Measurements from ENCODE around the gene TACR1. TPM values are rescaled to one million over a fixed set of nuclear protein-coding genes. Genes with fewer than 3 reads are reported as not detected.

Gene TACR1
- total and polyA plus RNA-seq, 2 of the 4 experiments (the other 2 are of a cell fraction), result under 0.01 to 0.09 TPM

GRCh38 chr2:74999468-74999867 is 199.9 kb downstream of the TACR1 start:
- ChIA-PET CTCF (no interaction called here), POLR2A (ENCODE audit: unreplicated experiment) (no interaction called here)
- H2AK5ac ChIP-seq (ENCODE audit: low read depth, low read length), result no peak overlapping the region
- peaks cover 3% of the 10 kb centered on the region; the same call in 1 of the 2 replicates for H3K9me1 ChIP-seq (ENCODE audit: insufficient read depth, low read length)
- H4K91ac ChIP-seq (ENCODE audit: insufficient read depth, low read depth, low read length), result no peak overlapping the region
- H3K4ac ChIP-seq (ENCODE audit: low read depth, low read length), result no peak overlapping the region
- H4K5ac ChIP-seq (ENCODE audit: low read depth, low read length), result no peak overlapping the region
- no peak overlapping the region for H3K4me2 ChIP-seq (ENCODE audit: low read depth, low read length)
- no peak overlapping the region for H3K56ac ChIP-seq (ENCODE audit: extremely low read depth, insufficient read depth, low read length)
- no peak overlapping the region for H2BK15ac ChIP-seq (ENCODE audit: low read depth, low read length)
- no TSS peak for BruUV-seq (replicated peaks)
- H3K9me3 ChIP-seq (ENCODE audit: control insufficient read depth, insufficient read depth, low read length), result no peaks in the 10 kb centered on the region
- no peak overlapping the region for H2BK120ac ChIP-seq (ENCODE audit: low read depth, low read length)
- no peak overlapping the region for H4K8ac ChIP-seq (ENCODE audit: low read depth in 2 of 2, low read length in 2 of 2)
- H3K36me3 ChIP-seq (ENCODE audit: control insufficient read depth, insufficient read depth, low read length), result no peaks in the 10 kb centered on the region
- no peak overlapping the region for H2AK9ac ChIP-seq (replicated peaks; ENCODE audit: low read depth, low read length, poor library complexity)
- dilution Hi-C loops (cut with HindIII; ENCODE audit: low sequenced_read_pairs, unreplicated experiment) (no loop called here), intact Hi-C loops (cut with micrococcal nuclease) (no loop called here), in situ Hi-C loops (cut with MboI; ENCODE audit: low sequenced_read_pairs) (no loop called here)
- peaks cover 2% of the 10 kb centered on the region for H3K4me1 ChIP-seq (ENCODE audit: control insufficient read depth, insufficient read depth, low read length)
- no peak for DNase-seq
- no CpG with 5 or more reads among the region's 5 CpGs for WGBS, 2 experiments (ENCODE audit: extremely low coverage in 2 of 2, insufficient read length in 1 of 2)
- H3K18ac ChIP-seq (ENCODE audit: low read depth, low read length), result no peak overlapping the region
- H3K27ac ChIP-seq (ENCODE audit: insufficient read depth, low read length), result no peak overlapping the region
- no peak overlapping the region for H3K23ac ChIP-seq (ENCODE audit: low read depth, low read length)
- H3K79me1 ChIP-seq (ENCODE audit: low read depth in 1 of 2, low read length in 2 of 2), result no peaks in the 10 kb centered on the region
- no peak for TF ChIP-seq RFX5 (IDR thresholded peaks at IDR 0.05; ENCODE audit: low read depth, low read length)
- no peak for TF ChIP-seq RAD21 (IDR thresholded peaks at IDR 0.05; ENCODE audit: low read length)
- H2BK20ac ChIP-seq (ENCODE audit: low read depth, low read length), result no peak overlapping the region
- H2AFZ ChIP-seq (replicated peaks; ENCODE audit: low read length, poor library complexity), result no peak overlapping the region
- ATAC-seq (ENCODE audit: low read depth), result no peak
- no peak overlapping the region for H2BK5ac ChIP-seq (ENCODE audit: low read depth, low read length, poor library complexity, severe bottlenecking)
- no peak overlapping the region for H3K4me3 ChIP-seq (ENCODE audit: insufficient read depth, low read depth, low read length)
- H3K14ac ChIP-seq (replicated peaks; ENCODE audit: low read depth, low read length), result no peak overlapping the region
- H4K20me1 ChIP-seq (ENCODE audit: insufficient read depth, low read length), result no peaks in the 10 kb centered on the region
- H3K9ac ChIP-seq (ENCODE audit: low read depth, low read length), result no peak overlapping the region
- H3K27me3 ChIP-seq (ENCODE audit: control insufficient read depth, insufficient read depth, low read length), result no peaks in the 10 kb centered on the region

Small RNA genes within 50 kb of the gene (microRNA-seq; reads per million reads assigned to microRNA genes)
- gene MIR5000 (ENCODE audit: insufficient read depth in 1 of 2, insufficient read length in 1 of 2, unreplicated experiment in 1 of 2), result 1.5 to 4.1 reads per million in 2 experiments

Small RNA genes within 50 kb of the gene (small RNA-seq; reads per million reads assigned to genes)
- gene MIR5000, result 0 to 24.7 (median 18.8) reads per million in 5 experiments

Other genes starting within 250 kb of the TACR1 start
- gene POLE4, start 240.9 kb downstream of the TACR1 start, total RNA-seq (2012; rRNA removed), result 9.0 and 16.7 TPM in 2 replicates
- 23.9 and 31.2 TPM in 2 replicates for gene POLE4, start 240.9 kb downstream of the TACR1 start, polyA plus RNA-seq (2012; rRNA removed)